Smooth muscle cell (in vitro differentiated cells): Measurements from ENCODE around the gene NEXN. TPM values are rescaled to one million over a fixed set of nuclear protein-coding genes. Genes with fewer than 3 reads are reported as not detected.

ENCODE experiments used
- DNase-seq: peaks from one replicate; lab custom pipeline; 2025; ENCODE audit not compliant: unreplicated experiment; lab: John Stamatoyannopoulos, UW
- H2AFZ ChIP-seq: fragments of 200-600 bp; sonication (generic); 2 replicates; pipeline ENCODE4 v1.6.0; 2016; ENCODE audit warnings: antibody characterized with exemption, low read depth, mild to moderate bottlenecking
- H3F3A ChIP-seq: fragments of 200-600 bp; sonication (generic); 2 replicates; pipeline ENCODE4 v1.6.0; 2017; ENCODE audit warnings: antibody characterized with exemption, low read depth
- H3K27ac ChIP-seq: fragments of 200-600 bp; sonication (generic); 2 replicates; pipeline ENCODE4 v1.5.1; 2016; ENCODE audit warnings: low read depth, mild to moderate bottlenecking
- H3K27me3 ChIP-seq: fragments of 200-600 bp; sonication (generic); 2 replicates; pipeline ENCODE4 v1.6.1; 2016; ENCODE audit warnings: low read depth, mild to moderate bottlenecking
- H3K36me3 ChIP-seq: fragments of 200-600 bp; sonication (generic); 2 replicates; pipeline ENCODE4 v1.5.1; 2016; ENCODE audit warnings: low read depth
- H3K4me1 ChIP-seq: fragments of 200-600 bp; sonication (generic); 2 replicates; pipeline ENCODE4 v1.5.1; 2016; ENCODE audit warnings: low read depth
- H3K4me2 ChIP-seq: fragments of 200-600 bp; sonication (generic); 2 replicates; pipeline ENCODE4 v1.6.0; 2016; ENCODE audit warnings: mild to moderate bottlenecking
- H3K4me3 ChIP-seq: fragments of 200-600 bp; sonication (generic); 2 replicates; pipeline ENCODE4 v1.5.1; 2016; ENCODE audit warnings: mild to moderate bottlenecking
- H3K79me2 ChIP-seq: fragments of 200-600 bp; sonication (generic); 2 replicates; pipeline ENCODE4 v1.6.0; 2016; ENCODE audit warnings: low read depth, mild to moderate bottlenecking
- H3K9ac ChIP-seq: fragments of 200-600 bp; sonication (generic); 2 replicates; pipeline ENCODE4 v1.6.0; 2016; ENCODE audit warnings: low read depth
- H3K9me3 ChIP-seq: fragments of 200-600 bp; sonication (generic); replicated peaks from 2 replicates; pipeline ENCODE4 v1.5.1; 2016; ENCODE audit warnings: low read depth
- H4K20me1 ChIP-seq: fragments of 200-600 bp; sonication (generic); 2 replicates; pipeline ENCODE4 v1.6.0; 2016; ENCODE audit warnings: low read depth
- CTCF ChIP-seq: fragments of 200-600 bp; sonication (generic); IDR thresholded peaks from 2 replicates; pipeline ENCODE4 v1.5.1; 2017; ENCODE audit warnings: borderline replicate concordance, mild to moderate bottlenecking, antibody characterized with exemption; ENCODE audit not compliant: insufficient read depth, poor library complexity, severe bottlenecking
- WGBS: methylation state at CpG from one replicate; pipeline ENCODE4 v1.1.7; 2016; ENCODE audit warnings: low lambda C conversion rate; 5-methylcytosine and 5-hydroxymethylcytosine counted together
- polyA plus RNA-seq: library from polyadenylated mRNA; unstranded; fragments of >200 nt; fragmentation: Nextera tagmentation; extraction: Ambion mirVana; gene quantifications from 2 replicates; pipeline ENCODE4 v1.2.1, GENCODE V29; 2016
- total RNA-seq: library from RNA; depleted of rRNA; stranded (reverse); fragments of >200 nt; gene quantifications from 2 replicates; pipeline ENCODE4 v1.2.3, GENCODE V29; 2014

The NEXN gene
- total and polyA plus RNA-seq, 2 experiments from 2014 or later, result 12.5 to 20.2 TPM

- Histone ChIP-seq H3K27ac (no peak overlapping the region), H3K4me2 (no peak overlapping the region)
- TF ChIP-seq CTCF, result no peak
Observed at GRCh38 chr1:77983997-77984355, 95.6 kb downstream of the NEXN start.

GRCh38 chr1:77984629-77985028 is 96.2 kb downstream of the NEXN start:
- WGBS, result 98% methylated on average over 4 of the region's 4 CpGs
- Histone ChIP-seq H3K79me2 (peaks cover 73% of the 10 kb centered on the region), H3K4me2 (no peak overlapping the region), H3K9ac (no peak overlapping the region), H3K27me3 (no peaks in the 10 kb centered on the region), H3K36me3 (no peaks in the 10 kb centered on the region), H3K9me3 (no peaks in the 10 kb centered on the region), H2AFZ (no peak overlapping the region), H4K20me1 (peaks cover 33% of the 10 kb centered on the region), H3K27ac (no peak overlapping the region), H3K4me3 (no peak overlapping the region), H3K4me1 (peaks cover 27% of the 10 kb centered on the region), H3F3A (no peaks in the 10 kb centered on the region)
- no peak for DNase-seq
- TF ChIP-seq CTCF, result no peak

More at GRCh38 chr1:77983997-77984355, 95.6 kb downstream of the NEXN start:
- Histone ChIP-seq H2AFZ (no peak overlapping the region), H3F3A (no peaks in the 10 kb centered on the region), H3K36me3 (no peaks in the 10 kb centered on the region), H3K79me2 (peaks cover 67% of the 10 kb centered on the region), H3K9me3 (no peaks in the 10 kb centered on the region), H3K4me1 (peaks cover 27% of the 10 kb centered on the region), H4K20me1 (peaks cover 26% of the 10 kb centered on the region), H3K27me3 (no peaks in the 10 kb centered on the region), H3K4me3 (no peak overlapping the region), H3K9ac (no peak overlapping the region)
- no peak for DNase-seq

- peaks cover 48% of the 10 kb centered on the region for H4K20me1 ChIP-seq
- H3K4me2 ChIP-seq, result no peak overlapping the region
- TF ChIP-seq CTCF, result no peak
- no peaks in the 10 kb centered on the region for H3K36me3 ChIP-seq
- no peaks in the 10 kb centered on the region for H3K27me3 ChIP-seq
- no peaks in the 10 kb centered on the region for H3K9me3 ChIP-seq
- peaks cover 64% of the 10 kb centered on the region for H3K79me2 ChIP-seq
- no peak overlapping the region for H2AFZ ChIP-seq
- no peaks in the 10 kb centered on the region for H3F3A ChIP-seq
- H3K4me1 ChIP-seq, result peaks cover 17% of the 10 kb centered on the region
- H3K4me3 ChIP-seq, result no peak overlapping the region
- H3K27ac ChIP-seq, result no peak overlapping the region
- no peak for DNase-seq
- H3K9ac ChIP-seq, result no peak overlapping the region
Observed at GRCh38 chr1:77986810-77987209, 98.4 kb downstream of the NEXN start.

- H2AFZ ChIP-seq, result no peak overlapping the region
- H3K27ac ChIP-seq, result no peak overlapping the region
- 80% methylated on average over 2 of the region's 2 CpGs for WGBS
- H3K4me1 ChIP-seq, result peaks cover 17% of the 10 kb centered on the region
- peaks cover 49% of the 10 kb centered on the region for H4K20me1 ChIP-seq
- no peak overlapping the region for H3K9ac ChIP-seq
- H3F3A ChIP-seq, result no peaks in the 10 kb centered on the region
- H3K4me2 ChIP-seq, result no peak overlapping the region
- no peak overlapping the region for H3K4me3 ChIP-seq
- no peaks in the 10 kb centered on the region for H3K36me3 ChIP-seq
- no peaks in the 10 kb centered on the region for H3K9me3 ChIP-seq
- no peak for DNase-seq
- peaks cover 58% of the 10 kb centered on the region for H3K79me2 ChIP-seq
- TF ChIP-seq CTCF, result no peak
- no peaks in the 10 kb centered on the region for H3K27me3 ChIP-seq
Observed at GRCh38 chr1:77987919-77988318, 99.5 kb downstream of the NEXN start.
